ENCODE results near the gene SERPINB11. TPM values are rescaled to one million over a fixed set of nuclear protein-coding genes. Genes with fewer than 3 reads are reported as not detected.
"Not testable (repeated sequence)": the region's sequence is repeated elsewhere in the genome, so short reads cannot be mapped to it uniquely, and the experiment has no call there.

The SERPINB11 gene, protein sequence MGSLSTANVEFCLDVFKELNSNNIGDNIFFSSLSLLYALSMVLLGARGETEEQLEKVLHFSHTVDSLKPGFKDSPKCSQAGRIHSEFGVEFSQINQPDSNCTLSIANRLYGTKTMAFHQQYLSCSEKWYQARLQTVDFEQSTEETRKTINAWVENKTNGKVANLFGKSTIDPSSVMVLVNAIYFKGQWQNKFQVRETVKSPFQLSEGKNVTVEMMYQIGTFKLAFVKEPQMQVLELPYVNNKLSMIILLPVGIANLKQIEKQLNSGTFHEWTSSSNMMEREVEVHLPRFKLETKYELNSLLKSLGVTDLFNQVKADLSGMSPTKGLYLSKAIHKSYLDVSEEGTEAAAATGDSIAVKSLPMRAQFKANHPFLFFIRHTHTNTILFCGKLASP
- total RNA-seq: not detected

DNA sequence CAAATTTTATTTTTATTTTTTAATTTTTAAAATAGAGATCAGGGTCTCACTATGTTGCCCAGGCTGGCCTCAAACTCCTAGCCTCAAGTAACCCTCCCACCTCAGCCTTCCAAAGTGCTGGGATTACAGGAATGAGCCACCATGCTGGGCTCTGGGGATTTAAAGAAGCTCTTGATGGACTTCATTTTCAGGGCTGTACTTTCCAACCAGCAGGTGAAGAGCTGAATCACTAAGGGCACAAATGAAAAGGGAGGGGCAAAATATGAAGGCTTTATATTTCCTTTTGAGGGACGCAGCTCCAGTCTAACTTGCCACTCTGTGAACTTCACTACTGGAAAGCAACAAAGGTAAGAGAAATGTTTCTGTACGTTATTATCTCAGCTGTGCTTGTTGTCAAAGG, at the start of gene SERPINB11:
Gene SERPINB11, plus strand, starts transcription at position 301 of the 400 bp plus-strand sequence. CDS start 7,234 bp downstream, outside the sequence.
- ChIA-PET POLR2A (no interaction called here), CTCF (no interaction called here)
- DNase-seq: no peak
- Mint-ChIP-seq H3K36me3 (no peaks in the 10 kb centered on the region), H3K27me3 (no peaks in the 10 kb centered on the region), H3K4me1 (ENCODE audit: low read depth) (no peaks in the 10 kb centered on the region), H3K4me3 (no peak within 1 kb of the TSS), H3K9me3 (no peaks in the 10 kb centered on the region), H3K27ac (no peak within 1 kb of the TSS)
- intact Hi-C loops (cut with micrococcal nuclease): no loop called here

DNA sequence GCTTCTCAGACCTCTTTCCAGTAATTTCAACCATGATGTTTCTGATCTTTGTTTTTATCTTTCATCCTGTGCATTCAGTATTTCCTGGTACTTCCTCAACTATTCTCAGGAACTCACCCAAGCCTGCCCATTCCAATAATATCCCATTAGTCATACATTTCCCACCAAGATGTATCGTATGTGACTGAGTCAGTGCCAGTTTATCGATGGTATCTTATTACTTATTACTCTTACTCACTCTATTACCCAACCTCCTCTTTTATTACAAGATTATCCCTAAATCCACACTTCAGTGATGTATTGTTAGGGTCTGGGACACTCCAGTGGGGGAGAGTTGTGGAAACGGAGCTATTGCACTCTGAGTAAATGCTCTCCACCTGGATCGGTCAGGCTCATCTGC, 43.8 kb upstream of the SERPINB11 start:
- intact Hi-C loops (cut with micrococcal nuclease); DNase-seq; CTCF ChIA-PET; H3K9me3 Mint-ChIP-seq; H3K4me1 Mint-ChIP-seq (ENCODE audit: low read depth); H3K4me3 Mint-ChIP-seq; POLR2A ChIA-PET; H3K27ac Mint-ChIP-seq; H3K36me3 Mint-ChIP-seq; H3K27me3 Mint-ChIP-seq: not testable (repeated sequence)

DNA sequence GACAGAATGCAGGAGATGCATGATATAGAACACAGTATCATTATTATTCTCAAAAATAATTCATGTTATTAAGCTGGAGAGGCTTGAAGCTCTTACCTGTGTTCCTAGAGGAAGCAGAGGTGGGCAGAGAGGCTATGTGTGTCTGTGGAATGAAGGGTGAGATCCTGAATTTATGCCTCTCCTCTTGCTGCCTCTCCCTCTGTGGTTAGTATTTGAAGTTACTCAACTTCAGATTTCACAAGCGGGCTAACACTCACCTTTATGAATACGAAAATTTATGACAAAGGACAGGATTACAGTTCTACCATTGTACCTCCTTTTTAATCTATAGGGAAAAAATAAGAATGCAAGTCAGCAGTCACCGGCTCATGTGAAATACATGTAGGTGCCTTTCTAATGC, 41.0 kb upstream of the SERPINB11 start, which contains the start of gene SERPINB3:
Gene SERPINB3, minus strand, starts transcription at position 144 of the 400 bp plus-strand sequence. CDS start 677 bp downstream, outside the sequence.
- POLR2A ChIA-PET; DNase-seq; H3K4me3 Mint-ChIP-seq; CTCF ChIA-PET; H3K36me3 Mint-ChIP-seq; H3K27me3 Mint-ChIP-seq; intact Hi-C loops (cut with micrococcal nuclease); H3K4me1 Mint-ChIP-seq (ENCODE audit: low read depth); H3K9me3 Mint-ChIP-seq; H3K27ac Mint-ChIP-seq: not testable (repeated sequence)

DNA sequence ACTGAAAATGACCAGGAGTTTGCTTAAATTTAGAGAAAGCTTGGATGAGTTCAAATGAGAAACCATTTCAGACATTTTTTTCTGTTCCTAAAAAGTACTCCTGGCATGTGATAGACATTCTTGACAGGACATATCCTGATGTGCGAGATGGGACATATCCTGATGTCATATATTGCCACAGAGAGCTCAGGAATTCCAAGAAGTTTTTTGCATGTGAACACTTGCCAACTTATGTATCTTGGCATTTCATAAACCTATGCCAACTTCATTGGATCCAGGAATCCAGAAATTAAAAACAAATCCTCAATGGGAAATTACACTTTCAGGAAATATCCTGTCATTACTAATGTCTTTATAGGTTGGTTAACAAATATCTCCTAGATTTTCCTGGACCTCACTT, 38.2 kb upstream of the SERPINB11 start:
- Mint-ChIP-seq H3K27ac (no peak overlapping the region), H3K36me3 (no peaks in the 10 kb centered on the region), H3K4me3 (no peak overlapping the region), H3K27me3 (no peaks in the 10 kb centered on the region), H3K4me1 (ENCODE audit: low read depth) (no peaks in the 10 kb centered on the region), H3K9me3 (no peaks in the 10 kb centered on the region)
- CTCF ChIA-PET: no interaction called here
- intact Hi-C loops (cut with micrococcal nuclease): no loop called here
- POLR2A ChIA-PET: no interaction called here
- no peak for DNase-seq

DNA sequence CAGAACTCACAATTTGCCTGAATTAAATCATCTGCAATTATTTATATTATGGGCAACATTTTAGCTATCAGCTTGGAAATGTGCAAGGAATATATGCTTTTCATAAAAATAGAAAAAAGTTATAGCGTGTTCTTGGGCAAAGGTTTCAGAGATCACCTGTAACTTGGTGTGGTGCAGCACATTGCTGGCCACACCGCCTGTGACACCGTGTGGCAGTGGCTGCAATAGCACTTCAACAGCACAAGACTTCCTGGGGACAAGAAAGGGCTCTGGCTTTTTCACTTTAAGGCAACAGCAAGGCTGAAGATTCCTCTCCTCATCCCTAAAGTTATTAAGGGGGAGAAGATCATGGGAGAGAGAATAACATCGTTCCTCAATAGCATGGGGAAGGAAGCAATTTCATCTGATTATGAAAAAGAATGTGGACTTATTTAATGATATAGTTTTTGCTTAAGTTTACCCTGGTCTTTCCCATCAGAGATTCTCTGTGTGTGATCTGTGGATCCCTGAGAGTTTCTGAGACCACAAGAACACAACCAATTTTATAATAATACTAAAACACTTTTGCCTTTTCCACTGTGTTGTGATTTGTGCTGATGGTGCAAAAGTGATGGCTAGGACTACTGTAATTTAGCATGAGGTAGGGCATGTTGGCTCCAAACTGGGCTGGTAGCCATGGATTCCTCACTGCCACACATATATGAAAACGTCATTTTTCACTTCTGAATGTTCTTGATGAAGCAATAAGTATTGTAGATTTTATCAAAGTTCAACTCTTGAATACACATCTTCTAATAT, 26.0 kb upstream of the SERPINB11 start:
- H3K4me1 Mint-ChIP-seq (ENCODE audit: low read depth): no peaks in the 10 kb centered on the region
- CTCF ChIA-PET: no interaction called here
- H3K36me3 Mint-ChIP-seq: no peaks in the 10 kb centered on the region
- H3K27ac Mint-ChIP-seq: no peak overlapping the region
- no peaks in the 10 kb centered on the region for H3K27me3 Mint-ChIP-seq
- intact Hi-C loops (cut with micrococcal nuclease): no loop called here
- no peak for DNase-seq
- peaks cover 2% of the 10 kb centered on the region for H3K9me3 Mint-ChIP-seq
- POLR2A ChIA-PET: no interaction called here
- H3K4me3 Mint-ChIP-seq: no peak overlapping the region

DNA sequence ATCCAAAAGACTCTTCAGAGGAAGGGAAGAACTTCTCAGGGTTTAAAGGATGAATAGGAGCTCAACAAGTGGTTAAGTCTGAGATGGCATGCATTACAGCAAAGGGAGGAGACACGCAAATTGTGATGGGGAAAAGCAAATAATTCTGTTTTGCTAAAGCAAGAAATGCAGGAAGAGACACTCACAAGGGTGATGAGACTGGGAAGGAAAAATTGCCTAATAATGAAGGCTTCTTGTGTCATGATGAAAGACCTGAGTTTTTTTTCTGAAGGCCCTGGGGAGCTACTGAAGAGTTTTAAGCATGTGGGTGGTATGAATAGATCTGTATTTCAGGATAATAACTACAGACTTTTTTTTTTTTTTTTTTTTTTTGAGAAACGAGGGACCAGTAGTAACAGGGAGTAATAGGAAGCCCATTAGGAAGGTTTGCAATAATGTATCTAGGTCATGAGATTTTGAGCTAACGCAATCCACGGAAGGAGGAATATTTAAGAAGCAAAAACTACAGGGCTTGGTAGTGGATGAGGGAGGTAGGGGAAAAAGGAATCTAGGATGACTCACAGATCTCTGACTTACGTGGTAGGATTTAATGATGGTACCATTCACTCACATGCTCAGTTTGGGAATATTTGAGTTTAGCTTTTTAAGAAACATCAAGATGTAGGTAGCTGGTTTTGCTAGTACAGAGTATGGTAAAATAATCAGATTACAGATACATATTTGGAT, 25.1 kb upstream of the SERPINB11 start:
- no peaks in the 10 kb centered on the region for H3K27me3 Mint-ChIP-seq
- CTCF ChIA-PET: no interaction called here
- no peaks in the 10 kb centered on the region for H3K9me3 Mint-ChIP-seq
- POLR2A ChIA-PET: no interaction called here
- no peaks in the 10 kb centered on the region for H3K36me3 Mint-ChIP-seq
- no peaks in the 10 kb centered on the region for H3K4me1 Mint-ChIP-seq (ENCODE audit: low read depth)
- no peak for DNase-seq
- no peak overlapping the region for H3K4me3 Mint-ChIP-seq
- intact Hi-C loops (cut with micrococcal nuclease): no loop called here
- no peak overlapping the region for H3K27ac Mint-ChIP-seq

DNA sequence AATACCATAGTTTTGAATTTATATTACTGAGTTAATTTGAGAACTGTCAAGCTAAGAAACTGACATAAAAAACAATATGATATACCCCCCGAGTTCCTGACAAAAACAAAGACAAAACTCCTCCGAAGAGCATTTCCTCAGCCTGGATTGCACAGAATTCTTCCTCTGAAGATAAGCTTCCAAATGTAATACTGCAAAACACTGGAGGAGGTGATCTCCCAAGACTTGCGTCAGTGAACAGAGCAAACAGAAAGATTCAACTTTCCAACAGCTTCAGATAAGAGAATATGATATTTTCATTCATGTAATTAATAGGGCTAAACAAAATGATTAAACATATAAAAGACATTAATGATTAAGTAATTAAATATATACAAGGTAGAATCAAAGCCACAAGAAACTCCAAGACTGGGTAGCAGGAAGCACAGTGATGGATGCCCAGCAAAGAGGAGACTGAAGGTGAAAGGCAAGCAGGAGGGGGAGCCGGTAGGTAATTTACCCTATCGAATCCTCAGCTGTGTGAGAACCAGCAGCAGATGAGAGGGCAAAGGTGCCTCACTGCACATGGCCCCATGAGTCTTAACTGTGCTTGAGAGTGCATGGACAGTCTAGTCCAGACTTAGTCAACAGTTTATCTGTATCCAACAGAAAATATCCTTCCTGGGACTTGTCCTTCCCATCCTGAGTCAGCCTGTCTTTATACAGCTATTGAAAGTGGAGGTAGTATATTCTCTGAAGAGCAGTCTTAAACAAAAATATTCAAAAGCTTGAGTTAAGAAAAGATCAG, 22.7 kb upstream of the SERPINB11 start:
- intact Hi-C loops (cut with micrococcal nuclease): no loop called here
- CTCF ChIA-PET: no interaction called here
- no peak overlapping the region for H3K4me3 Mint-ChIP-seq
- peaks cover 2% of the 10 kb centered on the region for H3K27me3 Mint-ChIP-seq
- no peaks in the 10 kb centered on the region for H3K9me3 Mint-ChIP-seq
- H3K36me3 Mint-ChIP-seq: no peaks in the 10 kb centered on the region
- POLR2A ChIA-PET: no interaction called here
- no peak for DNase-seq
- H3K27ac Mint-ChIP-seq: no peak overlapping the region
- no peaks in the 10 kb centered on the region for H3K4me1 Mint-ChIP-seq (ENCODE audit: low read depth)

DNA sequence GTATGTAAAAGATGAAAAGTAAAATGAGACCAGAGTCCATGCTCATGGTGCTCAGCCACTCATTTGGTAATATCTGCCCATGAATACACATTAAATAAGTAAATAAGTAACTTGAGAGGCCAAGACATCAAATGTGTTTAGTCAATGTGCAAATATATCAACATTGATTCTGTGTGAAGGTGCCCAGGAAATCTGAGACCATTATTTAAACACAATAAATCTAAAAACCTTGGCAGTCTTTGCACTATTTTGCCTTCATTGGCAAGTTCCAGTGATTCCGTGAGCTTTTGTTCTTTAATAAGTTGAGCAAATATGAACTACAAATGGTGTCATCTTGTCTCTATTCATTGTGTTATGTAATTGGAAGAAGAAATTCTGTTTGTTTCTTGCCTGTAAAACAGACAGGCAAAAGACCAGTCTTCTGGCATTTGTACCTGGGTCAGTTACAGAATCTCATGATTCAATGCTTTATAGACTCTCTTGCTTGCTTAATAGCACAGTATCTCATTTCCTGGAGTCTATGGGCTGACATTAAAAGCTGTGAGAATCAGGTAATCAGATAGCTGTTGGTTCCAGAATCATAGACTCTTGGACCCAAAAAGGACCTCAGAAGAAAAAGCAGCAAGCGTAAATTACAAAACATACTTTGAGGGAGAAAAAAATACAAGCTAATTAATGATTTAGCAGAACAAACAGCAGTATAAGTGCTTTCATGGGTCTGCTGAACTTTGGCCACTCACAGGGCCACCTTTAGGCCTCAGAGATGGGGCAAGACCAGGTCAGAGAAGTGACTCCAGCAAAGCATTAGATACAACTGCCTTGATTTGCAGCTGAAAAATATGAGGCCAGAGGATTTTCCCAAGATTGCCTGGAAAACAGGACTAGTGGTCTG, 21.1 kb upstream of the SERPINB11 start:
- Mint-ChIP-seq H3K9me3 (no peaks in the 10 kb centered on the region), H3K4me1 (ENCODE audit: low read depth) (no peaks in the 10 kb centered on the region), H3K36me3 (no peaks in the 10 kb centered on the region), H3K27ac (no peak overlapping the region), H3K4me3 (no peak overlapping the region), H3K27me3 (peaks cover 2% of the 10 kb centered on the region)
- intact Hi-C loops (cut with micrococcal nuclease): no loop called here
- ChIA-PET POLR2A (no interaction called here), CTCF (no interaction called here)
- DNase-seq: no peak

DNA sequence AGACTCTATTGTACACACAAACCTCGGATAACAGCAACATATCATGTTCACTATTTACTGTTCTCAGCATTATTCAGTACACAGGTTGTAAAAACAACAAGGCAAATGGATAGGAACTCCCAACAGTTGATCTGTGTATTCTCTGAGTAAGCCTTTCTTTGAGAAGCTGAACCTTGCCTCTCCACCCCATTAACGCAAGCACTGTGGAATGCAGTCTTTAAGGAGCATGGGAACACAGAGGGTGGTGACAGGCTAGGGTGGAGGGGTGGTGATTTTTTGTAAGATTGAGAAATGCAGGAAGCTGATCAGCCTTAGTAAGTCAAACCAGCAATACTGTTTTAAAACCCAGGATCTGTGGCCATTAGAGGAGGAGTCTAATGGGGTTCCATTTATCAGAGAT, 19.6 kb upstream of the SERPINB11 start:
- ChIA-PET CTCF (no interaction called here), POLR2A (no interaction called here)
- DNase-seq: no peak
- Mint-ChIP-seq H3K4me1 (ENCODE audit: low read depth) (no peaks in the 10 kb centered on the region), H3K36me3 (no peaks in the 10 kb centered on the region), H3K27ac (no peak overlapping the region), H3K9me3 (no peaks in the 10 kb centered on the region), H3K27me3 (peaks cover 2% of the 10 kb centered on the region), H3K4me3 (no peak overlapping the region)
- intact Hi-C loops (cut with micrococcal nuclease): no loop called here

DNA sequence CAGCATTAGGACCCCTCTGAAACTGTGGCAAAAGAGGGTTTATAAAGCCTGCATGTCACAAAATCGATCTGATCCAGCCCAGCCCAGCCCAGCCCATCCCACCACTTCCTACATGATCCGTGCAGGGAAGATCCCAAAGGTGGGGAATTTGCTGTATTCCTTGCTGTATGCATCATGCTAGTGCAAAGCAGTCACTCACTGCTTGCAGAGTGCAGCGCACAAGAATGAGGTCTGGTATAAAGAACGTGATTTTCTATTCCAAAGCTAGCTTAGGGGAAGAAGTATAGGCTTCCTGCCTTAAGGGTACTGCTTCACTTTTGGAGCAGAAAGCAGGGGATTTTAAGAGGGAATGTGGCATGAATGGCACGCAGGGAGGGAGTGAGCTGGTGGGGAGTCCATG, 18.9 kb upstream of the SERPINB11 start:
- Mint-ChIP-seq H3K4me1 (ENCODE audit: low read depth) (no peaks in the 10 kb centered on the region), H3K27me3 (peaks cover 2% of the 10 kb centered on the region), H3K27ac (no peak overlapping the region), H3K9me3 (no peaks in the 10 kb centered on the region), H3K36me3 (no peaks in the 10 kb centered on the region), H3K4me3 (no peak overlapping the region)
- POLR2A ChIA-PET: no interaction called here
- DNase-seq: no peak
- intact Hi-C loops (cut with micrococcal nuclease): no loop called here
- CTCF ChIA-PET: no interaction called here

DNA sequence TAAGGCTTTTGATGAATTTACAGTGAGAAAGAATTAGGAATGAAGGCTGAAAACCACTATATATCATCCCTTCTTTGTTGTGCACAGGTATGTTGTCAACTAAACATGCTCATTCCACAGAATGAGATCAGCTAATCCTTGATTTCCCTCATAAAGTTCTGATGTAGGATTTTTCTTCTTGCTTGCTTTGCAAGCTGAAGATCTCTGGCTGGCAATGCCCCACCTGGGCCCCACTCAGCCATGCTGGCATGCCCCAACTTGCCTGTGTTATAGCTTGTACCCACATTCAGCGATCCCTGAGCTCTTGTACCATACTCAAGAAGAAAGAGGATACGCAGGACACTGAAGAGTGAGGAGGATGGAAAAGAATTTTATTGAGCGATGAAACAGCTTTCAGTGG, 18.0 kb upstream of the SERPINB11 start:
- no peak for DNase-seq
- intact Hi-C loops (cut with micrococcal nuclease): no loop called here
- Mint-ChIP-seq H3K27ac (no peak overlapping the region), H3K9me3 (no peaks in the 10 kb centered on the region), H3K36me3 (no peaks in the 10 kb centered on the region), H3K4me3 (no peak overlapping the region), H3K4me1 (ENCODE audit: low read depth) (no peaks in the 10 kb centered on the region), H3K27me3 (peaks cover 2% of the 10 kb centered on the region)
- CTCF ChIA-PET: interaction anchor here (0.6 kb wide), 1 partner anchor 196 kb away, joined by 4 read pairs; no protein-coding TSS in a partner anchor
- POLR2A ChIA-PET: no interaction called here
